GM12878 (cell line): ENCODE results near the gene CELSR1. TPM values are rescaled to one million over a fixed set of nuclear protein-coding genes. Genes with fewer than 3 reads are reported as not detected.

Experiments used
- ATAC-seq: fragments of 200-7000 bp; cut with Tn5 transposase; 3 replicates; pipeline ENCODE4 v1.9.1; 2020; ENCODE audit warnings: mild to moderate bottlenecking, moderate library complexity
- BruUV-seq: library from RNA; stranded (reverse); fragments of 400-500 nt; replicated peaks from 2 replicates; lab custom pipeline; 2021; lab: Mats Ljungman, UMichigan
- CTCF ChIA-PET: fragments of 300-600 bp; sonication (Branson Sonifier 250); formaldehyde crosslinking; extraction: SDS; loops from one replicate; lab custom pipeline; 2021; ENCODE audit warnings: inconsistent platforms; lab: Yijun Ruan, JAX
- POLR2A ChIA-PET: fragments of 350-600 bp; formaldehyde crosslinking; extraction: SDS; loops from one replicate; lab custom pipeline; 2021; ENCODE audit warnings: inconsistent platforms; lab: Charles Lee
- RAD21 ChIA-PET: fragments of 300-600 bp; sonication (Branson Sonifier 250); formaldehyde crosslinking; loops from one replicate; lab custom pipeline; 2023; ENCODE audit warnings: antibody characterized with exemption; ENCODE audit not compliant: unreplicated experiment; lab: Charles Lee
- SMC1A ChIA-PET: fragments of 300-600 bp; sonication (Branson Sonifier 250); formaldehyde crosslinking; loops from one replicate; lab custom pipeline; 2023; ENCODE audit not compliant: unreplicated experiment, uncharacterized antibody; lab: Charles Lee
- DNase-seq: peaks from one replicate; pipeline ENCODE4 v3.0.0-alpha.2; 2011; ENCODE audit warnings: low read depth, low spot score
- FAIRE-seq: peaks from 3 replicates; lab custom pipeline; 2011; peaks lifted over from hg19 to GRCh38; lab: Jason Lieb, UNC
- H2AFZ ChIP-seq: 2 replicates; pipeline ENCODE4 v1.6.0; 2011; ENCODE audit warnings: low read depth, low read length, control low read depth; ENCODE audit not compliant: control insufficient read depth
- H3K27ac ChIP-seq: 2 replicates; pipeline ENCODE4 v1.5.1; 2011; ENCODE audit warnings: control low read depth; ENCODE audit not compliant: control insufficient read depth, insufficient read depth
- H3K27me3 ChIP-seq, 2 experiments: replicated peaks in 1 of 2; 2 replicates each; pipeline versions ENCODE4 v1.6.0 to v1.6.1; 2011; ENCODE audit warnings: low read length in 1 of 2; ENCODE audit not compliant: control insufficient read depth in 2 of 2, insufficient read depth in 2 of 2
- H3K36me3 ChIP-seq, 2 experiments: 2 replicates each; pipeline ENCODE4 v1.5.1; 2011; ENCODE audit warnings: low read length in 1 of 2; ENCODE audit not compliant: control insufficient read depth in 2 of 2, insufficient read depth in 2 of 2
- H3K4me1 ChIP-seq: 2 replicates; pipeline ENCODE4 v1.6.1; 2011; ENCODE audit warnings: mild to moderate bottlenecking, low read length, moderate library complexity, mixed read lengths; ENCODE audit not compliant: control insufficient read depth, insufficient read depth
- H3K4me2 ChIP-seq: 2 replicates; pipeline ENCODE4 v1.6.0; 2011; ENCODE audit warnings: control low read depth; ENCODE audit not compliant: control insufficient read depth, insufficient read depth
- H3K4me3 ChIP-seq: fragments of 200-600 bp; sonication (generic); 2 replicates; pipeline ENCODE4 v1.5.1; 2016
- H3K79me2 ChIP-seq: 2 replicates; pipeline ENCODE4 v1.6.0; 2011; ENCODE audit warnings: low read length; ENCODE audit not compliant: control insufficient read depth, insufficient read depth
- H3K9ac ChIP-seq: 2 replicates; pipeline ENCODE4 v1.8.0; 2011; ENCODE audit warnings: low read length, control low read depth, mixed read lengths; ENCODE audit not compliant: control insufficient read depth, insufficient read depth
- H3K9me3 ChIP-seq: replicated peaks from 3 replicates; pipeline ENCODE4 v1.5.1; 2011; ENCODE audit warnings: mild to moderate bottlenecking, low read length; ENCODE audit not compliant: control insufficient read depth, insufficient read depth
- H4K20me1 ChIP-seq: 2 replicates; pipeline ENCODE4 v1.6.0; 2011; ENCODE audit not compliant: control insufficient read depth, insufficient read depth
- ZNF687 ChIP-seq: fragments of 450-650 bp; IDR thresholded peaks from 2 replicates; pipeline ENCODE4 v1.6.1; 2017; ENCODE audit warnings: mild to moderate bottlenecking, moderate library complexity
- WGBS: methylation state at CpG from one replicate; pipeline ENCODE4 v1.1.6; 2016; ENCODE audit warnings: low lambda C conversion rate; ENCODE audit not compliant: insufficient replicate concordance, insufficient coverage; ENCODE audit errors: missing lambda C conversion rate; 5-methylcytosine and 5-hydroxymethylcytosine counted together
- in situ Hi-C: fragments of 300-500 bp; cut with MboI; formaldehyde crosslinking; loops from 9 replicates; pipeline ENCODE4 v1.14.3; 2018; ENCODE audit warnings: mixed read lengths
- intact Hi-C: fragments of 100-400 bp; cut with micrococcal nuclease; formaldehyde crosslinking; loops from one replicate; pipeline ENCODE4 v1.14.2; 2022; ENCODE audit not compliant: unreplicated experiment
- polyA plus RNA-seq, 11 experiments: library from polyadenylated mRNA; depleted of rRNA in 4 of 11; unstranded in 6 of 11; stranded (reverse) in 5 of 11; fragments of >200 nt; fragmentation: Nextera tagmentation in 4 of 11; fragmentation: Illumina TruSeq in 1 of 11; extraction: Ambion mirVana in 4 of 11; extraction: Trizol in 1 of 11; gene quantifications; 1 replicate in 1 of 11; 2 replicates in 10 of 11; pipeline versions ENCODE4 v1.2.1 to v1.2.3, GENCODE V29; 2011 to 2016; ENCODE audit warnings: inconsistent platforms in 2 of 11, missing spikeins in 2 of 11, low read depth in 1 of 11
- total RNA-seq, 4 experiments: library from RNA; depleted of rRNA in 3 of 4; stranded (reverse); fragments of >200 nt in 3 of 4; fragmentation: Illumina TruSeq in 1 of 4; extraction: Trizol in 1 of 4; gene quantifications; 2 replicates each; pipeline versions ENCODE4 v1.2.1 to v1.2.3, GENCODE V29; 2013 to 2021
- TF ChIP-seq, protein P1 (sequence below), 3 experiments: IDR thresholded peaks in 2 of 3; conservative IDR thresholded peaks in 1 of 3; 2 replicates each; pipeline ENCODE4 v1.5.1; 2011; ENCODE audit warnings: low read depth in 3 of 3, low read length in 3 of 3, mild to moderate bottlenecking in 3 of 3, control low read depth in 2 of 3, moderate library complexity in 2 of 3, inconsistent platforms in 1 of 3, mixed read lengths in 1 of 3; ENCODE audit not compliant: control insufficient read depth in 2 of 3, insufficient read depth in 1 of 3; ENCODE audit errors: extremely low read depth in 1 of 3

The CELSR1 gene
- total and polyA plus RNA-seq, 10 of the 15 experiments (the other 5 are each of a cell fraction or from before 2014, with no cell fraction given): 0.05 to 1.7 (median 0.35) TPM; not detected in 2

DNA sequence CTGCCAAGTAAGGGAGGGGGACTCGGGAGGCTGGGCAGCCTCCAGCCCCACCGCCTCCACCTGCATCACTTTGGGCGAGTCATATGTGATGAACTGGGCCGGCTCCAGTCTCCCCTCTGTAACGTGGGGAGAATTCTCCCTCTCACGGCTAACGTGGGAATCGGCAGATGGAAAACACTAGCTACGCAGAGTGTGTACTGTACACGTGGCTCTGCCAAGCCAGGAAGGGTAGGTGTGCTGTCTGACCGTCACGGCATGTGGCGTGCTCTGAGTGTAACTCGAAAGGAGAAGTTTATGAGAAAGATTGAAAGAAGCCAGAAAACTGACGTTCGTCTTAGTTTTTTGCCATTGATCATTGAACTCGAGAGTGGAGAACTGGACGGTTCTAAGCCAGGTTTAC lies 188.2 kb downstream of the CELSR1 start:
- Histone ChIP-seq H3K79me2 (no peaks in the 10 kb centered on the region), H3K36me3 (peaks cover 17 to 52% of the 10 kb centered on the region in 2 experiments), H2AFZ (no peak overlapping the region), H3K4me3 (no peak overlapping the region), H3K4me2 (no peak overlapping the region), H3K27me3 (no peaks in the 10 kb centered on the region), H3K9me3 (no peaks in the 10 kb centered on the region), H3K27ac (no peak overlapping the region), H3K9ac (no peak overlapping the region), H3K4me1 (no peaks in the 10 kb centered on the region), H4K20me1 (no peaks in the 10 kb centered on the region)
- no TSS peak for BruUV-seq
- CTCF ChIA-PET: interaction anchor here (0.6 to 1.0 kb wide), 3 partner anchors 193 to 494 kb away, joined by 3 to 4 read pairs (median 4); no protein-coding TSS in a partner anchor
- peak; percentile 55; the same call in 2 of the 3 replicates for ATAC-seq
- RAD21 ChIA-PET: interaction anchor here (0.7 kb wide), 1 partner anchor 10 kb away, joined by 3 read pairs; no protein-coding TSS in a partner anchor
- intact Hi-C loops (no loop called here), in situ Hi-C loops (no loop called here)
- TF ChIP-seq, protein P1, sequence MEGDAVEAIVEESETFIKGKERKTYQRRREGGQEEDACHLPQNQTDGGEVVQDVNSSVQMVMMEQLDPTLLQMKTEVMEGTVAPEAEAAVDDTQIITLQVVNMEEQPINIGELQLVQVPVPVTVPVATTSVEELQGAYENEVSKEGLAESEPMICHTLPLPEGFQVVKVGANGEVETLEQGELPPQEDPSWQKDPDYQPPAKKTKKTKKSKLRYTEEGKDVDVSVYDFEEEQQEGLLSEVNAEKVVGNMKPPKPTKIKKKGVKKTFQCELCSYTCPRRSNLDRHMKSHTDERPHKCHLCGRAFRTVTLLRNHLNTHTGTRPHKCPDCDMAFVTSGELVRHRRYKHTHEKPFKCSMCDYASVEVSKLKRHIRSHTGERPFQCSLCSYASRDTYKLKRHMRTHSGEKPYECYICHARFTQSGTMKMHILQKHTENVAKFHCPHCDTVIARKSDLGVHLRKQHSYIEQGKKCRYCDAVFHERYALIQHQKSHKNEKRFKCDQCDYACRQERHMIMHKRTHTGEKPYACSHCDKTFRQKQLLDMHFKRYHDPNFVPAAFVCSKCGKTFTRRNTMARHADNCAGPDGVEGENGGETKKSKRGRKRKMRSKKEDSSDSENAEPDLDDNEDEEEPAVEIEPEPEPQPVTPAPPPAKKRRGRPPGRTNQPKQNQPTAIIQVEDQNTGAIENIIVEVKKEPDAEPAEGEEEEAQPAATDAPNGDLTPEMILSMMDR (IDR thresholded peaks at IDR 0.05 in 2 of 3, conservative IDR thresholded peaks at IDR 0.05 in 1 of 3; ENCODE audit: control insufficient read depth in 2 of 3, extremely low read depth in 1 of 3, insufficient read depth in 1 of 3, low read depth in 3 of 3, low read length in 3 of 3): no peak
- TF ChIP-seq ZNF687: peak; percentile 33; the same call in 1 of the 2 replicates
- POLR2A ChIA-PET: interaction anchor here (0.7 kb wide), 2 partner anchors 19 to 150 kb away, joined by 3 to 4 read pairs; no protein-coding TSS in a partner anchor
- SMC1A ChIA-PET: interaction anchor here (1.1 to 1.2 kb wide), 2 partner anchors 11 to 13 kb away, joined by 3 read pairs; no protein-coding TSS in a partner anchor
- DNase-seq: no peak
- FAIRE-seq: no peak
- 50% methylated on average over 18 of the region's 18 CpGs for WGBS
